ENCODE data around the gene EPHA4. TPM values are rescaled to one million over a fixed set of nuclear protein-coding genes. Genes with fewer than 3 reads are reported as not detected.
A peak's percentile ranks its signal among the peaks of the same experiment; 100 is the strongest.

Gene EPHA4
- total and polyA plus RNA-seq, 2 donors (not counting 1 experiment from before 2014, with no cell fraction given), result 9.6 to 21.0 TPM

DNA sequence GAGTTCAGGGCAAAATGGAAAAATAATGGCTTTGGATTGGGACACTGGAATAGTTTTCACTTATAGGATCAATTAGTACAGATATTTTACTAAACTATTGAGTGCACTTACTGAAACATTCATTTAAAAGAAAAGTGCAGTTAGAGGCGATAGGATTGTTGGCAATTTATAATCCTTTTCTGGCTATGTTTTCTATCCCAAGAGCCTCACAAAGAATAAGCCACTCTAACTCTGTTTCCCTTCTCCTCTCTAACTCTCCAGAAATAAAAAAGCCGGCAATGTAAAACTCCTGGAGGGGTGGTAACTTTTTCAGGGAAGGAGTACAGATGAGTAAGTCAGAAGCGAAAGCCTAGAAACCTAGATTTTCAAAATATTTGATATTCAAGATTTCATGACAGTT, 91.3 kb downstream of the EPHA4 start:
- no peak for DNase-seq (ENCODE audit: low read depth in 2 of 2)
- no peak overlapping the region for H3K27ac ChIP-seq (ENCODE audit: insufficient read depth, low read length)
- no peaks in the 10 kb centered on the region for H4K20me1 ChIP-seq (ENCODE audit: control insufficient read depth, extremely low read depth, insufficient read depth, low read length)
- TF ChIP-seq, protein P1, sequence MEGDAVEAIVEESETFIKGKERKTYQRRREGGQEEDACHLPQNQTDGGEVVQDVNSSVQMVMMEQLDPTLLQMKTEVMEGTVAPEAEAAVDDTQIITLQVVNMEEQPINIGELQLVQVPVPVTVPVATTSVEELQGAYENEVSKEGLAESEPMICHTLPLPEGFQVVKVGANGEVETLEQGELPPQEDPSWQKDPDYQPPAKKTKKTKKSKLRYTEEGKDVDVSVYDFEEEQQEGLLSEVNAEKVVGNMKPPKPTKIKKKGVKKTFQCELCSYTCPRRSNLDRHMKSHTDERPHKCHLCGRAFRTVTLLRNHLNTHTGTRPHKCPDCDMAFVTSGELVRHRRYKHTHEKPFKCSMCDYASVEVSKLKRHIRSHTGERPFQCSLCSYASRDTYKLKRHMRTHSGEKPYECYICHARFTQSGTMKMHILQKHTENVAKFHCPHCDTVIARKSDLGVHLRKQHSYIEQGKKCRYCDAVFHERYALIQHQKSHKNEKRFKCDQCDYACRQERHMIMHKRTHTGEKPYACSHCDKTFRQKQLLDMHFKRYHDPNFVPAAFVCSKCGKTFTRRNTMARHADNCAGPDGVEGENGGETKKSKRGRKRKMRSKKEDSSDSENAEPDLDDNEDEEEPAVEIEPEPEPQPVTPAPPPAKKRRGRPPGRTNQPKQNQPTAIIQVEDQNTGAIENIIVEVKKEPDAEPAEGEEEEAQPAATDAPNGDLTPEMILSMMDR (conservative IDR thresholded peaks at IDR 0.05 in 1 of 2, IDR thresholded peaks at IDR 0.05 in 1 of 2; ENCODE audit: low read depth in 1 of 2, low read length in 2 of 2), result no peak
- no peak for TF ChIP-seq EZH2 (IDR thresholded peaks at IDR 0.05; ENCODE audit: low read length, missing control alignments)
- no peak overlapping the region for H3K4me3 ChIP-seq (replicated peaks in 1 of 4; ENCODE audit: control extremely low read depth in 1 of 4, insufficient read depth in 1 of 4, low read depth in 3 of 4, low read length in 4 of 4)
- H3K9ac ChIP-seq (ENCODE audit: insufficient read depth, low read length), result no peak overlapping the region
- no peaks in the 10 kb centered on the region for H3K36me3 ChIP-seq (ENCODE audit: control insufficient read depth, insufficient read depth, low read length)
- H3K27me3 ChIP-seq (ENCODE audit: control insufficient read depth, insufficient read depth, low read length), result no peaks in the 10 kb centered on the region
- H3K9me3 ChIP-seq (ENCODE audit: control insufficient read depth, insufficient read depth, low read depth, low read length), result no peaks in the 10 kb centered on the region
- H3K4me1 ChIP-seq (ENCODE audit: control insufficient read depth, extremely low read depth, insufficient read depth, low read length), result no peaks in the 10 kb centered on the region
- H3K79me2 ChIP-seq (ENCODE audit: control insufficient read depth, insufficient read depth, low read length), result no peaks in the 10 kb centered on the region
- no peak overlapping the region for H2AFZ ChIP-seq (ENCODE audit: low read length)
- H3K4me2 ChIP-seq (ENCODE audit: extremely low read depth, insufficient read depth, low read length), result no peak overlapping the region

DNA sequence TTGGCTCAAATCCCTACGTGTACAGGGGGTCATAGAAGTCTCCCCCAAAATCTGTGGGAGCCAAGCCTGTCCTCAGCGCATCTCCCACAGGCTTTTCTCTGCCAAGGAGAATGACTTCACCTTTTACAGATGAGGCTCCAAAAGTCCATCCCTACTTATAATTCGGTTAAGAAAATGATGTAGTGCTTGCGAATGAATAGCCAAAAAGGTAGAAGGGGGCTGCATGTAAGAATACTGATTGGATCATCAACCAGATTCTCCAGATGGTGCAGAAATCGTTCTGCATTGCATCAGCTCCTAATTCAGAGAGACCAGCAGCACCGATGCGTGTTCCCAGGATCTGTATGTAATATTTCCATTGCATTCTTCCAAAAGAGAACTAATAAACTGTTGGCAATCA, 91.9 kb downstream of the EPHA4 start:
- H3K36me3 ChIP-seq (ENCODE audit: control insufficient read depth, insufficient read depth, low read length), result no peaks in the 10 kb centered on the region
- no peak overlapping the region for H3K27ac ChIP-seq (ENCODE audit: insufficient read depth, low read length)
- H3K9me3 ChIP-seq (ENCODE audit: control insufficient read depth, insufficient read depth, low read depth, low read length), result no peaks in the 10 kb centered on the region
- DNase-seq (ENCODE audit: low read depth in 2 of 2), result peak in 1 of 2 donors; percentile 52
- no peak overlapping the region for H3K4me2 ChIP-seq (ENCODE audit: extremely low read depth, insufficient read depth, low read length)
- no peak overlapping the region for H3K9ac ChIP-seq (ENCODE audit: insufficient read depth, low read length)
- H3K27me3 ChIP-seq (ENCODE audit: control insufficient read depth, insufficient read depth, low read length), result no peaks in the 10 kb centered on the region
- no peak overlapping the region for H2AFZ ChIP-seq (ENCODE audit: low read length)
- no peaks in the 10 kb centered on the region for H4K20me1 ChIP-seq (ENCODE audit: control insufficient read depth, extremely low read depth, insufficient read depth, low read length)
- TF ChIP-seq EZH2 (IDR thresholded peaks at IDR 0.05; ENCODE audit: low read length, missing control alignments), result no peak
- TF ChIP-seq, protein P1 (conservative IDR thresholded peaks at IDR 0.05 in 1 of 2, IDR thresholded peaks at IDR 0.05 in 1 of 2; ENCODE audit: low read depth in 1 of 2, low read length in 2 of 2), result no peak
- H3K4me1 ChIP-seq (ENCODE audit: control insufficient read depth, extremely low read depth, insufficient read depth, low read length), result no peaks in the 10 kb centered on the region
- H3K4me3 ChIP-seq (replicated peaks in 1 of 4; ENCODE audit: control extremely low read depth in 1 of 4, insufficient read depth in 1 of 4, low read depth in 3 of 4, low read length in 4 of 4), result no peak overlapping the region
- H3K79me2 ChIP-seq (ENCODE audit: control insufficient read depth, insufficient read depth, low read length), result no peaks in the 10 kb centered on the region

DNA sequence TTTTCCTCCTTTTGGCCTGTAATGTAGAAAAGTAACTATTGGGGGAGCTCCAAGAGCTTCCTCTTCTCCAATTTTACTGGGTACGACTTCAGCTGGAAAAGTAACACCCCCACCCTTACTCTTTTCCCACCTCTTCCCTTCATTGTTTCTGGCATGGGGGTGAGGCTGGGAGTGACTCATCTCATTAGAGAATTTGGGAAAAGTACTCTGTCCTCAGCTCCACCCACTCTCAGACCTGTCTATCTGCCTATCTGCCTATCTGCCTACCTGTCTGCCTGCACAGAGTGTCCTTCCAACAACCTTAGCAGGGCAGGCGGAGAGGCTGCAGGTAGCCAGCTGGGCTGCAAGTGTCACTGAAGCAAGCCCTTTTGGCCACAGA, 93.6 kb downstream of the EPHA4 start:
- H3K4me2 ChIP-seq (ENCODE audit: extremely low read depth, insufficient read depth, low read length), result no peak overlapping the region
- no peaks in the 10 kb centered on the region for H3K36me3 ChIP-seq (ENCODE audit: control insufficient read depth, insufficient read depth, low read length)
- DNase-seq (ENCODE audit: low read depth in 2 of 2), result no peak
- H3K9ac ChIP-seq (ENCODE audit: insufficient read depth, low read length), result no peak overlapping the region
- H3K4me1 ChIP-seq (ENCODE audit: control insufficient read depth, extremely low read depth, insufficient read depth, low read length), result no peaks in the 10 kb centered on the region
- no peak overlapping the region for H3K4me3 ChIP-seq (replicated peaks in 1 of 4; ENCODE audit: control extremely low read depth in 1 of 4, insufficient read depth in 1 of 4, low read depth in 3 of 4, low read length in 4 of 4)
- no peaks in the 10 kb centered on the region for H4K20me1 ChIP-seq (ENCODE audit: control insufficient read depth, extremely low read depth, insufficient read depth, low read length)
- H2AFZ ChIP-seq (ENCODE audit: low read length), result no peak overlapping the region
- no peaks in the 10 kb centered on the region for H3K79me2 ChIP-seq (ENCODE audit: control insufficient read depth, insufficient read depth, low read length)
- TF ChIP-seq, protein P1 (conservative IDR thresholded peaks at IDR 0.05 in 1 of 2, IDR thresholded peaks at IDR 0.05 in 1 of 2; ENCODE audit: low read depth in 1 of 2, low read length in 2 of 2), result no peak
- TF ChIP-seq EZH2 (IDR thresholded peaks at IDR 0.05; ENCODE audit: low read length, missing control alignments), result no peak
- no peaks in the 10 kb centered on the region for H3K9me3 ChIP-seq (ENCODE audit: control insufficient read depth, insufficient read depth, low read depth, low read length)
- no peak overlapping the region for H3K27ac ChIP-seq (ENCODE audit: insufficient read depth, low read length)
- no peaks in the 10 kb centered on the region for H3K27me3 ChIP-seq (ENCODE audit: control insufficient read depth, insufficient read depth, low read length)

All from fibroblast of lung (primary cell).